IMR-90 (cell line): ENCODE measurements around the gene RAET1E.

Experiments
- BHLHE40 ChIP-seq: fragments of 150-350 bp; IDR thresholded peaks from 2 replicates; pipeline ENCODE4 v1.6.1; 2016; ENCODE audit warnings: mild to moderate bottlenecking, low read depth, low read length
- CEBPB ChIP-seq: IDR thresholded peaks from 2 replicates; pipeline ENCODE4 v1.6.1; 2012; ENCODE audit warnings: low read depth, low read length, improper control_type of control experiment
- CTCF ChIP-seq: conservative IDR thresholded peaks from 2 replicates; pipeline ENCODE4 v1.5.1; 2012; ENCODE audit warnings: mild to moderate bottlenecking, low read depth, low read length, improper control_type of control experiment
- ELK1 ChIP-seq: fragments of 150-350 bp; IDR thresholded peaks from 2 replicates; pipeline ENCODE4 v1.6.1; 2016; ENCODE audit warnings: low read depth, mild to moderate bottlenecking, low read length, moderate library complexity, borderline replicate concordance
- MAFK ChIP-seq: IDR thresholded peaks from 2 replicates; pipeline ENCODE4 v1.6.1; 2012; ENCODE audit warnings: low read depth, low read length, improper control_type of control experiment
- MAZ ChIP-seq: IDR thresholded peaks from 2 replicates; pipeline ENCODE4 v1.6.1; 2012; ENCODE audit warnings: low read depth, mild to moderate bottlenecking, low read length, improper control_type of control experiment, moderate library complexity, borderline replicate concordance
- MXI1 ChIP-seq: IDR thresholded peaks from 2 replicates; pipeline ENCODE4 v1.6.1; 2012; ENCODE audit warnings: low read depth, mild to moderate bottlenecking, low read length, moderate library complexity, borderline replicate concordance
- NFE2L2 ChIP-seq: fragments of 150-350 bp; IDR thresholded peaks from 2 replicates; pipeline ENCODE4 v1.6.1; 2016; ENCODE audit warnings: low read depth, mild to moderate bottlenecking, low read length
- POLR2A ChIP-seq: IDR thresholded peaks from 2 replicates; pipeline ENCODE4 v1.6.1; 2012; ENCODE audit warnings: mild to moderate bottlenecking, low read depth, low read length
- RAD21 ChIP-seq: IDR thresholded peaks from 2 replicates; pipeline ENCODE4 v1.6.1; 2012; ENCODE audit warnings: low read length, improper control_type of control experiment
- RCOR1 ChIP-seq: IDR thresholded peaks from 2 replicates; pipeline ENCODE4 v1.6.1; 2012; ENCODE audit warnings: mild to moderate bottlenecking, low read length, improper control_type of control experiment; ENCODE audit not compliant: insufficient replicate concordance
- SMC3 ChIP-seq: fragments of 150-350 bp; IDR thresholded peaks from 2 replicates; pipeline ENCODE4 v1.6.1; 2016; ENCODE audit warnings: low read depth, mild to moderate bottlenecking, antibody characterized with exemption, low read length, moderate library complexity
- USF2 ChIP-seq: fragments of 150-350 bp; IDR thresholded peaks from 2 replicates; pipeline ENCODE4 v1.6.1; 2017; ENCODE audit warnings: mild to moderate bottlenecking, antibody characterized with exemption, low read length, low read depth

- TF ChIP-seq CTCF (no peak), POLR2A (no peak), BHLHE40 (no peak), MAZ (no peak), RCOR1 (no peak), MXI1 (no peak), RAD21 (no peak), CEBPB (no peak), MAFK (no peak), SMC3 (no peak), USF2 (no peak), NFE2L2 (no peak), ELK1 (no peak)
Observed at GRCh38 chr6:149896491-149896890, 1.4 kb downstream of the RAET1E start.
